Stimulated activated CD8-positive, alpha-beta memory T cell treated with anti-CD3 and anti-CD28 coated beads, Interleukin-2, amount 100 ng/mL, for 1 hour (primary cell): ENCODE data around the gene TMPRSS9.

Experiments used
- DNase-seq, 2 donors: peaks; one replicate each; pipeline ENCODE4 v3.0.0-alpha.2; 2020; ENCODE audit warnings: low read depth in 2 of 2

The TMPRSS9 gene

DNA sequence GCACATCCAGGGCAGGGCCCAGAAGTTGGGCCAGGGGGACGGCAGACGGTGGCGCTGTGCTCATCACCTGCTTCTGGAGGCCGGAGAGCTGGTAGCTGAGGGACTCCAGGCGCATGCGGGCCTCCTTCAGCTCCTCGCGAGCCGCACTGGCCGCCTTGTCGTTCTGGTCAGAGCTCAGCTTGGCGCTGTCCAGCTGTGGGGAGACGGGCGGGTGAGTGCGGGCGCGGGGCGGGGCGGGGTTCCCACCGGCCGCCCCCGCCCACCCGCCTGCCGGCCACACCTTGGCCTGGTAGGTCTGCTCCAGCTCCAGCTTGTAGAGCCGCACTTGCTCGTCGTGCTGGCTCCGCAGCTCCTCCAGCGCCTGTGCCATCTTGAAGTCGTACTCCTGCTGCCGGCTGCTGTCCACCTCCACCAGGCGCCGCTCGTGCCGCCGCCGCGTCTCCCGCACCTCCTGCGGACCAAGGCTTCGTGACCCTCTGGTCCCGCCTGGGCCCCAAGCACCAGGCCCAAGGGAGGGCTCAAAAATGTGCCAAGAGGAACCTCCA, 74.7 kb downstream of the TMPRSS9 start:
- no peak for DNase-seq

GRCh38 chr19:2436384-2436783, 76.3 kb downstream of the TMPRSS9 start:
- DNase-seq = no peak

DNA sequence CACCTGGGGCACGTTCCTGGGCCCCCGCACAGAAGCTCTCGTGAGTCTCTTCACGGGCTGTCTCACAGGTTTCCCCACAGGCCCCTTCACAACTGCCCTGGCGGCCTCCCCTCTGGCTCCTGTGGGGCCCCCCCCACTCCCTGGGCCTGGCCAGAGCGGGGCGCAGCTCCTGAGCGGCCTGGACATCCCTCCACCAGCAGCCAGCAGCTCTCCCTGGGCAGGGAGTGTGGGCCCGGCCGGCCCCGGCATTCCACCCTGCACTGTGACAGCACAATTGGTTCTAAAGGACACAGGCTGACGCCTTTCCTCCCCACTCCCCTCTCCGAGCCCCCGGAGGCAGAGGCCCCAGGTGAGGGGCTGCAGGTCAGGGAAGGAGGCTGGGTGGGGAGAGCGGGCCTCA, 76.9 kb downstream of the TMPRSS9 start:
- DNase-seq = no peak

DNA sequence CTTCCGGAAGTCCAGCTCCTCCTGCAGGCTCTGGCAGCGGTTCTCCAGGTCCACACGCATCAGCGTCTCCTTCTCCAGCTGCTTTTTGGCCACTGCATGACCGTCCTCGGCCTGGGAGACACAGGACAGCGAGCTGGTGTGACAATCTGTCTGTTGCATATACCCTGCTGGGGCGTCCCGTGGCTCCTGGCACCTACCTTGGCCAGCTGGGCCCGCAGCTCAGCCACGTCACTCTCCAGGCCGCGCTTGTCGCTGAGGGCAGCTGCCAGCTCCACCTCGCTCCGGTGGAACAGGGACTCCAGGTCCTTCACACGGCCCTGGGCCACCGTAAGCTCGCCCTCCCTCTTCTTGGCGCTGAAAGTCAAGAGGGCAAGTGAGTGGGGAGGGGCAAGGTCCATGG, 78.1 kb downstream of the TMPRSS9 start:
- DNase-seq = no peak

DNA sequence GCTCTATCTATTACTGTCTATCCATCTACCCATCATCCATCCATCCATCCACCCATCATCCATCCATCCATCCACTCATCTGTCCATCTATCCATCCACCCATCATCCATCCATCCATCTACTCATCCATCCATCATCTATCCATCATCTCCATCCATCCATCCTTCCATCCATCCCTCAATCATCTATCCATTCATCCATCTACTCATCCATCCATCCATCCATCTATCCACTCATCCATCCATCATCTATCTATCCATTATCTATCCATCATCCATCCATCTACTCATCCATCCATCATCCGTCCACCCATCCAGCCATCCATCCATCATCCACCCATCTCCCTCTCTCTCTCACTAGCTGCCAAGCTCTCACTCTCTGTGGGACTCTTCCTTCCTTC, 80.5 kb downstream of the TMPRSS9 start:
- DNase-seq = no peak

DNA sequence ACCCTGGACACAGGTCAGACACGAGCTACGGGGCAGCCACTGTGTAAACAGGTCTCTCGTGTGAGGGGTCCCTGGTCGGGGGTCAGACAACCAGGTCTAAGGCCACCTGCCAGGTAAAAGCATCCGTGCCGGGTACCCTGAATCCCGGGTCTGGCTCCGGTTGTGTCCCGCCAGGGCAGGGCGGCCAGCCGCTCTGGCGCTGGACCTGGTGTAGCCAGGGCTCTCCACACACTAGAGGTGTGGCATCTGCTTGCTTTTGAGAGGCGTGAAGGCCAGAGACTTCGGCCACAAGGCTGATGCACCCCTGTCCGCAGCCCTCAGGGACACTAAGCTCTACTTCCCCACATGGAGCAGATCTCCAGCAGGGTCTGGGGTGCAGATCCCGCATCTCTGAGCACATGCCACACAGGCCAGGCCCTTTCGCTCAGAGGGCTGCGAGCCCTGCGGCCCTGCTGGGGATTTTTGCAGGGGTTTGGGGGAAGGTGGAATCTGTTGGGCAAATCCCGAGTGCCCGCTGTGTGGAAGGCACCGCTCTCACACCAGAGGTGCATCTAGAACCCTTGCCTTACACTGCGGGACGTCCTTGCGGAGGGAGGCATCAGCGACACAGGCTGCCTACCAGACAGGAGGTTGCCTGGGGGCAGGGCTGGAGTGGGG, 81.2 kb downstream of the TMPRSS9 start:
- no peak for DNase-seq

GRCh38 chr19:2443116-2443784, 83.2 kb downstream of the TMPRSS9 start:
- no peak for DNase-seq

DNA sequence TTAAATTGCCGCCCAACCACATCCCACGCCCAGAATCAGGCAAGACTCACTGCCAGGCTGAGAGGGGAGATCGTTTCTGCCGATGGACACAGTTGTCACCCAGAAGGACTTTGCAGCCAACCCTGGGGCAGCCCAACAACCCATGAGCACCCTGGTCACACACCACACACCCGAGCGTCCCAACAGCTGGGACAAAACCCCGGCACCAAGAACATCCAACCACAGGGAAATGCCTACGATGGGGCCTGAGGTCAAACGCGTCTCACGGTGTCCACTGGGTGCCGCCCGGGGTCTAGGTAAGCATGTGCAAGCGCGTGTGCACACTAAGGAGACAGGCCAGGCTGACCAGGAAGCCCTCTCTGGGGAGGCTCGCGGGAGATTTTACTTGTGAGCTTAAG, 83.7 kb downstream of the TMPRSS9 start:
- DNase-seq = no peak

GRCh38 chr19:2444251-2445002, 84.4 kb downstream of the TMPRSS9 start:
- no peak for DNase-seq

DNA sequence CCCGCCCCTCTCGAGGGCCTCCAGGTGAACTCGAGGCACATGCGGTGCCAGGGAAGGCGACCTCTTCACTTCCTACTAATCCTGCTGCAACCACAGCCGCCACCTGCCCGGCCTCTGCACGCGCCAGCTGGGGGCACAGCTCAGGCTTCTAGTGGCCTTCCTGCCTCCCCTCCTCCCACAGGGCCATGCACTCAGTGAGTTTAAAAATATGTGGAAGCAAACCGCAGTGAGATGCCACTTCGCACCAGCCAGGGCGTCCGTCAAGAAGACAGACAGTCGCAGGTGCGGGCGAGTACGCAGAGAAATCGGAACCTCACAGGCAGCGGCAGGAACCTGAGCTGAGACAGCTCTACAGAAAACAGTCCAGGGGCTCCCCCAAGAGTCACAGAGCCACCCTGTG, 86.3 kb downstream of the TMPRSS9 start:
- DNase-seq = no peak

DNA sequence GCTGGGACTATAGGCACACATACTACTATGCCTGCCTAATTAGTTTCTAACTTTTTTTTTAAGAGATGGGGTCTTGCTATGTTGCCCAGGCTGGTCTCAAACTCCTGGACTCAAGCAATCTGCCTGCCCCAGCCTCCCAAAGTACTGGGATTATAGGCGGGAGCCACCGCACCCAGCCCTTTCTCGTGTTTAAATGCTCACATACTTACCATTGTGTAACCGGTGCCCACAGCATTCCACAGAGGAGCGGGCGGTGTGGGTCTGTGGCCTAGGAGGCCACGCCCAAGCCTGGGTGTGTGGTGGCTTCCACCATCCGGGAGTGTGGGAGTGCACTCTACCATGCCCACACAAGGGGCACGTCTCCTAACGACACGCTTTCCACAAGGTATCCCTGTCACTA, 89.0 kb downstream of the TMPRSS9 start:
- DNase-seq = no peak

DNA sequence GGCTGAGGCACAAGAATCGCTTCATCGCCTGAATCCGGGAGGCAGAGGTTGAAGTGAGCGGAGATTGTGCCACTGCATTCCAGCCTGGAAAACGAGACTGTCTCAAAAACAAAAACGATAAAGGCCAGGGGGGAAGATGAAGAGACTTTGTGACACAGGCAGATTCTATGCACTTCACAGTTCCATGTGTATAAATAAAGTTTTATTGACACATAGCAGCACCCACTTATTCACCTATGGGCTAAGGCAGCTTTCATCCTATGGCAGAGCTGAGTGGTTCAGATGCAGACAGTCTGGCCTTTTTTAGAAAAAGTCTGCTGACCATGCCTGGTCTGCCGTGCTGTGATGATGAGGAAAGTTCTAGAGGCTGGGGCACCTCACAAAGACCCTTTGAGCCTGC, 91.1 kb downstream of the TMPRSS9 start:
- no peak for DNase-seq

DNA sequence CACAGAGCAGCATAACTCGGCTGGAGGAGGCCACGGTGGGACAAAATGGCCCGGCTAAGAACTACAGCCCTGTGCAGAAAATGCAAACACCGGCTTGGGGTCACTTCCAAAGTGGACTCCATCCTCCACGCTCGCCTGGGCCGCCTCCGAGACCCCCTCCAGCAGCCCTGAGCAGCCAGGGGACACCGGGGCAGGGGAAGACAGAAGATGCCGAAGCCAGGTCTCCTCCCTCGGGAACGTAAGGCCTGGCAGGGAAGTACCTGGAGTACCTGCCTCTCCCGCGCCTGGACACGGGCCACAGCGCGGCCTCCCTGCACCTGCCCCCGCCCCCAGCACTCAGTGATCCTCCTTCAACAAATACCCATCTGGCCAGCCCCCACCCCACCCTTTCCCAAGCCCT, 91.7 kb downstream of the TMPRSS9 start:
- no peak for DNase-seq

GRCh38 chr19:2453431-2454025, 93.5 kb downstream of the TMPRSS9 start:
- no peak for DNase-seq

- no peak for DNase-seq
Observed at GRCh38 chr19:2454199-2454961, 94.3 kb downstream of the TMPRSS9 start.

DNA sequence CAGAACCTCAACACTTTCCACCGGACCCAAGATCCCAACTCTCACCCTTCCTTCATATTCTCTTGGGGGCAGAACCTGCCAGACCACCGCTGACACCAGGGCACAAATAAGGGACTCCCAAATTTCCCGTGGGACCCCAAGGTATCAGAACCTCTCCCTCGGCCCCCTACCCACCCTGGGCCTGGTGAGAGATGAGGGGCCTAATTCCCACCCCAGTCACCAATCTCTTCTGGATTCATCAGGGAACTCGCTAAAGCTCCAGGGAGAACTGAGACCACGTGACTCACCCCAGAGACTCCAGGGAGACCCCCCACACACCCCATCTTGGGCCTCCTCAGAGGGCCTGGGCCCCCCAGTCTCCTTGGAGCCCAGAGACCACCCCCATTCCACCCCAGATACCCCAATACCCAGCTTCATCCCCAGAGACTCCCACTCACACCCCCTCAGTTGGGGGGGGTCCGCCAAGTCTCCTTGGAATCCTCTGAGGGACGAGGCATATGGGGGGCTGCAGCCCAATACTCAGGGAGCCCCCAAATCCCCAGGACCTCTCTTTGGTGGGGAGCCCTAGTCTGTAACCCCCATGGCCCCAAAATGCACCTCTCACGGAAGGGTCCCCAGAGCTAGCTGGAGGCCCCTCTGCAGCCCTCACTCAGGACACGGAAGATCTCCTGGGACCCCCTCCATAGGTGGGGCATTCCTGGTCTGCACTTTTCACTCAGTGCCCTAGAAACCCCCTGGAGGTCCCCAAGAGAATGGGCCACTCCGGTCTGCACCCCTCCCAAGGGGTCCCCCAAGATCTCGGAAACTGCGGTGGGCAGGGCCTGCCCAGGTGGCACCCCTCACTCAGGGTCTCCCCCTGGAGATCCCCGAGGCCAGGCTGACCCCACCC, 95.1 kb downstream of the TMPRSS9 start:
- no peak for DNase-seq

DNA sequence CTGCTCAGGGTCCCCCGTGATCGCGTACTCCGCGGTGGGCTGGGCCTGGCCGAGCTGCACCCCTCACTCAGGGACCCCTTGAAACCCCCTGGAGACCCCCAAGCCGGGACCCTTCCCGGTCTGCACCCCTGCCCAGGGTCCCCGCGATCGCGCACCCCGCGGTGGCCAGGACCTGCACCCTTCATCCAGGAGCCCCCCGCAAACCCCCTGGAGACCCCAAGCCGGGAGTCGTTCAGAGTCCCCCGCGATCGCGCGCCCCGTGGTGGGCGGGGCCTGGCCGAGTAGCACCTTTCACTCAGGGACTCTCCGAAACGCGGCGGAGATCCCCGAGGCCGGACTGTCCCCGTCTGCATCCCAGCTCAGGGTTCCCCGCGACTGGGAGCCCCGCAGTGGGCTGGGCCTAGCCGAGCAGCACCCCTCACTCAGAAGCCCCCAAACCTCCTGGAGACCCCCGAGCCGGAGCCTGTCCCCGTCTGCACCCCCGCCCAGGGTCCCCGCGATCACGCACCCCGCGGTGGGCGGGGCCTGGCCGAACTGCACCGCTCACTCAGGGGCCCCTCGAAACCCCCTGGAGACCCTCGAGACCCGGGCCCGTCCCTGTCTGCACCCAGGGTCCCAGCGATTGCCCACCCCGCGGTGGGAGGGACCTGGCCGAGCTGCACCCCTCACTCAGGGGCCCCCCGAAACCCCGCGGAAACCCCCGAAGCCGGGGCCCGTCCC, 95.9 kb downstream of the TMPRSS9 start:
- no peak for DNase-seq

DNA sequence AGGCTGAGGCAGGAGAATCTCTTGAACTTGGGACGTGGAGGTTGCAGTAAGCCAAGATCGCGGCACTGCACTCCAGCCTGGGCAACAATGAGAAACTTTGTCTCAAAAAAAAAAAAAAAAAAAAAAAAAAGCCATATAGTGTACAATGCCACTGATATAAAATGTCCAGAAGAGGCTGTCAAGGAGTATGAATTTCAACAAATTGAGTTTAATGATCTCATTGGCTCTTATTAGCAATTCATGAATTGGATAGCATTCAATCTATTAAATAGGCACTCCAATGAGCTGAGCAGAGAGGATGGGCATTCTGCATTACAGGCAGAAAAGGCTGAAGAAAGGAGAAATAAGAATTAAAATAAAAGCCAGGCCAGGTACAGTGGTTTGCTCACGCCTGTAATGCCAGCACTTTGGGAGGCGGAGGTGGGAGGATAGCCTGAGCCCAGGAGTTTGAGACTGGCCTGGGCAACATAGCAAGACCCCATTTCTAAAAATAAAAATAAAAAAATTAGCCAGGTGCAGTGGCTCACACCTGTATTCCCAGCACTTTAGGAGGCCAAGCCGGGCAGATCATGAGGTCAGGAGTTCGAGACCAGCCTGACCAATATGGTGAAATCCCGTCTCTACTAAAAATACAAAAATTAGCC, 97.5 kb downstream of the TMPRSS9 start:
- DNase-seq = no peak

DNA sequence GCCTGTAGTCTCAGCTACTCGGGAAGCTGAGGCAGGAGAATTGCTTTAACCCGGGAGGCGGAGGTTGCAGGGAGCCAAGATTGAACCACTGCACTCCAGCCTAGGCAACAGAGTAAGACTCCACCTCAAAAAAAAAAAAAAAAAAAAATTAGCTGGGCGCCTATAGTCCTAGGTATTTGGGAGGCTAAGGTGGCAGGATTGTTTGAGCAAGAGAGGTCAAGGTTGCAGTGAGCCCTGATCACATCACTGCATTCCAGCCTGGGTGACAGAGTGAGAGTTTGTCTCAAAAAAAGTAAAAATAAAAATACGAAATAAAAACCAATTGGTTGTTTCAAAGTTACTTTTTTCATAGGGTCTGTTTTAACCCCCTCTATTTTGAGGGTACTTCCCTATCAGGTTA, 98.0 kb downstream of the TMPRSS9 start:
- no peak for DNase-seq
